Activated CD4-positive, CD25-positive, alpha-beta regulatory T cell treated with anti-CD3 and anti-CD28 coated beads, Interleukin-2, amount 50 U/mL, for 16 hours (primary cell): ENCODE measurements around the gene PTPRT.

ENCODE experiments used
- DNase-seq: peaks from one replicate; pipeline ENCODE4 v3.0.0-alpha.2; 2020; ENCODE audit warnings: low read depth, low spot score

PTPRT gene

GRCh38 chr20:42836339-42836738, 353.4 kb downstream of the PTPRT start:
- no peak for DNase-seq

GRCh38 chr20:42807876-42808275, 381.8 kb downstream of the PTPRT start:
- DNase-seq: no peak

- DNase-seq: no peak
These were observed 394.5 kb downstream of the PTPRT start for GRCh38 chr20:42795111-42795695.

GRCh38 chr20:42792052-42792451, 397.7 kb downstream of the PTPRT start:
- no peak for DNase-seq

GRCh38 chr20:42790111-42790510, 399.6 kb downstream of the PTPRT start:
- DNase-seq: no peak

- no peak for DNase-seq
These were observed 401.0 kb downstream of the PTPRT start for GRCh38 chr20:42788707-42789106.

- no peak for DNase-seq
These were observed 404.7 kb downstream of the PTPRT start for GRCh38 chr20:42785041-42785440.

- no peak for DNase-seq
These were observed 410.5 kb downstream of the PTPRT start for GRCh38 chr20:42779216-42779615.

GRCh38 chr20:42775866-42776265, 413.8 kb downstream of the PTPRT start:
- DNase-seq: no peak

GRCh38 chr20:42775037-42775436, 414.7 kb downstream of the PTPRT start:
- DNase-seq: no peak

- DNase-seq: no peak
These were observed 426.7 kb downstream of the PTPRT start for GRCh38 chr20:42763015-42763414.

GRCh38 chr20:42756991-42757390, 432.7 kb downstream of the PTPRT start:
- no peak for DNase-seq

GRCh38 chr20:42754706-42755105, 435.0 kb downstream of the PTPRT start:
- no peak for DNase-seq

GRCh38 chr20:42752620-42753019, 437.1 kb downstream of the PTPRT start:
- DNase-seq: no peak

- DNase-seq: no peak
These were observed 440.1 kb downstream of the PTPRT start for GRCh38 chr20:42749556-42749955.

GRCh38 chr20:42747765-42748411, 441.8 kb downstream of the PTPRT start:
- no peak for DNase-seq

GRCh38 chr20:42744756-42745465, 444.8 kb downstream of the PTPRT start:
- DNase-seq: no peak

GRCh38 chr20:42742926-42743325, 446.8 kb downstream of the PTPRT start:
- DNase-seq: no peak

GRCh38 chr20:42741906-42742305, 447.8 kb downstream of the PTPRT start:
- no peak for DNase-seq

- no peak for DNase-seq
These were observed 449.4 kb downstream of the PTPRT start for GRCh38 chr20:42740226-42740870.

- no peak for DNase-seq
These were observed 450.0 kb downstream of the PTPRT start for GRCh38 chr20:42739683-42740082.

- no peak for DNase-seq
These were observed 454.2 kb downstream of the PTPRT start for GRCh38 chr20:42735539-42735938.
